ENCODE results near the gene SMARCE1.
"Not testable (repeated sequence)": the region's sequence is repeated elsewhere in the genome, so short reads cannot be mapped to it uniquely, and the experiment has no call there.

SMARCE1 gene

GRCh38 chr17:40596261-40596919, 51.2 kb downstream of the SMARCE1 start:
- no peak overlapping the region for H3K4me3 ChIP-seq (ENCODE audit: low read depth, low read length)
- in situ Hi-C loops (cut with HindIII; ENCODE audit: low sequenced_read_pairs) = no loop called here
- TF ChIP-seq CTCF (IDR thresholded peaks at IDR 0.05; ENCODE audit: low read depth, low read length, missing control alignments) = no peak
- no peak for DNase-seq (ENCODE audit: low read depth)

GRCh38 chr17:40590742-40591141, 56.9 kb downstream of the SMARCE1 start:
- DNase-seq (ENCODE audit: low read depth) = no peak
- TF ChIP-seq CTCF (IDR thresholded peaks at IDR 0.05; ENCODE audit: low read depth, low read length, missing control alignments) = no peak
- in situ Hi-C loops (cut with HindIII; ENCODE audit: low sequenced_read_pairs) = no loop called here
- no peak overlapping the region for H3K4me3 ChIP-seq (ENCODE audit: low read depth, low read length)

GRCh38 chr17:40588552-40588951, 59.1 kb downstream of the SMARCE1 start:
- in situ Hi-C loops (cut with HindIII; ENCODE audit: low sequenced_read_pairs) = no loop called here
- TF ChIP-seq CTCF (IDR thresholded peaks at IDR 0.05; ENCODE audit: low read depth, low read length, missing control alignments) = no peak
- no peak overlapping the region for H3K4me3 ChIP-seq (ENCODE audit: low read depth, low read length)
- DNase-seq (ENCODE audit: low read depth) = no peak

GRCh38 chr17:40586264-40586663, 61.4 kb downstream of the SMARCE1 start:
- in situ Hi-C loops (cut with HindIII; ENCODE audit: low sequenced_read_pairs); DNase-seq (ENCODE audit: low read depth); H3K4me3 ChIP-seq (ENCODE audit: low read depth, low read length): not testable (repeated sequence)

- DNase-seq (ENCODE audit: low read depth); H3K4me3 ChIP-seq (ENCODE audit: low read depth, low read length); in situ Hi-C loops (cut with HindIII; ENCODE audit: low sequenced_read_pairs): not testable (repeated sequence)
These were observed 62.7 kb downstream of the SMARCE1 start for GRCh38 chr17:40584950-40585349.

- TF ChIP-seq CTCF (IDR thresholded peaks at IDR 0.05; ENCODE audit: low read depth, low read length, missing control alignments) = no peak
- no peak overlapping the region for H3K4me3 ChIP-seq (ENCODE audit: low read depth, low read length)
- in situ Hi-C loops (cut with HindIII; ENCODE audit: low sequenced_read_pairs) = no loop called here
- DNase-seq (ENCODE audit: low read depth) = no peak
These were observed 65.2 kb downstream of the SMARCE1 start for GRCh38 chr17:40582328-40582901.

- TF ChIP-seq CTCF (IDR thresholded peaks at IDR 0.05; ENCODE audit: low read depth, low read length, missing control alignments) = no peak
- H3K4me3 ChIP-seq (ENCODE audit: low read depth, low read length) = no peak overlapping the region
- in situ Hi-C loops (cut with HindIII; ENCODE audit: low sequenced_read_pairs) = no loop called here
- DNase-seq (ENCODE audit: low read depth) = no peak
These were observed 67.5 kb downstream of the SMARCE1 start for GRCh38 chr17:40580140-40580539.
